CD4-positive, alpha-beta memory T cell (primary cell): ENCODE measurements around the gene RESF1. TPM values are rescaled to one million over a fixed set of nuclear protein-coding genes. Genes with fewer than 3 reads are reported as not detected.
A peak's percentile ranks its signal among the peaks of the same experiment; 100 is the strongest.

Experiments used
- CTCF ChIA-PET: fragments of 350-600 bp; sonication (Branson Sonifier 250); formaldehyde crosslinking; loops from one replicate; lab custom pipeline; 2021; ENCODE audit warnings: inconsistent platforms; ENCODE audit not compliant: partially characterized antibody; lab: Charles Lee
- POLR2A ChIA-PET: fragments of 350-600 bp; sonication (Branson Sonifier 250); formaldehyde crosslinking; loops from one replicate; lab custom pipeline; 2021; ENCODE audit not compliant: partially characterized antibody; lab: Charles Lee
- DNase-seq, 5 donors: peaks; one replicate each; pipeline versions ENCODE4 v3.0.0 to v3.0.0-alpha.2; 2020 to 2022; ENCODE audit warnings: mixed read lengths in 1 of 5
- H3K27ac ChIP-seq: one replicate; pipeline ENCODE4 v1.7.0; 2013; ENCODE audit warnings: low read depth, low read length
- H3K27me3 ChIP-seq: 2 replicates; pipeline ENCODE4 v1.7.0; 2013; ENCODE audit warnings: mild to moderate bottlenecking, low read length, moderate library complexity; ENCODE audit not compliant: insufficient read depth
- H3K36me3 ChIP-seq: 2 replicates; pipeline ENCODE4 v1.7.0; 2013; ENCODE audit warnings: mild to moderate bottlenecking, low read length, moderate library complexity; ENCODE audit not compliant: insufficient read depth
- H3K4me1 ChIP-seq: 2 replicates; pipeline ENCODE4 v1.7.0; 2013; ENCODE audit warnings: mild to moderate bottlenecking, low read length, moderate library complexity; ENCODE audit not compliant: insufficient read depth
- H3K4me3 ChIP-seq, 2 donors: one replicate each; pipeline ENCODE4 v1.7.0; 2013; ENCODE audit warnings: low read length in 2 of 2, mild to moderate bottlenecking in 1 of 2
- H3K9me3 ChIP-seq, 2 donors: one replicate each; pipeline ENCODE4 v1.7.0; 2013; ENCODE audit warnings: low read length in 2 of 2, control low read depth in 1 of 2; ENCODE audit not compliant: control insufficient read depth in 1 of 2
- H3K27ac Mint-ChIP-seq, 7 donors: one replicate each; pipeline ENCODE4 v1.8.0; 2020 to 2021; ENCODE audit warnings: mixed read lengths in 7 of 7, mild to moderate bottlenecking in 6 of 7, inconsistent platforms in 3 of 7, moderate library complexity in 3 of 7
- H3K27me3 Mint-ChIP-seq, 2 donors: one replicate each; pipeline ENCODE4 v1.8.0; 2020 to 2021; ENCODE audit warnings: mixed read lengths in 2 of 2
- H3K36me3 Mint-ChIP-seq, 2 donors: one replicate each; pipeline ENCODE4 v1.8.0; 2020 to 2021; ENCODE audit warnings: mixed read lengths in 2 of 2, inconsistent platforms in 1 of 2, mild to moderate bottlenecking in 1 of 2
- H3K4me1 Mint-ChIP-seq, 4 donors: one replicate each; pipeline ENCODE4 v1.8.0; 2020 to 2021; ENCODE audit warnings: mixed read lengths in 4 of 4, mild to moderate bottlenecking in 1 of 4
- H3K4me3 Mint-ChIP-seq, 8 donors: one replicate each; pipeline ENCODE4 v1.8.0; 2020 to 2021; ENCODE audit warnings: mixed read lengths in 8 of 8, mild to moderate bottlenecking in 7 of 8, moderate library complexity in 6 of 8, inconsistent platforms in 3 of 8
- H3K9me3 Mint-ChIP-seq, 8 donors: one replicate each; pipeline ENCODE4 v1.8.0; 2020 to 2021; ENCODE audit warnings: mixed read lengths in 8 of 8, mild to moderate bottlenecking in 5 of 8, inconsistent platforms in 3 of 8, moderate library complexity in 1 of 8
- intact Hi-C: fragments of 100-400 bp; cut with micrococcal nuclease; formaldehyde crosslinking; loops from one replicate; pipeline ENCODE4 v1.15.1; 2023
- polyA plus RNA-seq, 2 donors: library from polyadenylated mRNA; unstranded; fragments of 300-500 nt; fragmentation: Illumina TruSeq; gene quantifications; one replicate each; pipeline ENCODE4 v1.2.3, GENCODE V29; 2021
- total RNA-seq, 2 experiments: library from RNA; stranded (reverse); gene quantifications; one replicate each; pipeline ENCODE4 v1.2.3, GENCODE V29; 2021

RESF1 gene
- total and polyA plus RNA-seq, 4 experiments from 2014 or later: 56.5 to 545 (median 439) TPM

DNA sequence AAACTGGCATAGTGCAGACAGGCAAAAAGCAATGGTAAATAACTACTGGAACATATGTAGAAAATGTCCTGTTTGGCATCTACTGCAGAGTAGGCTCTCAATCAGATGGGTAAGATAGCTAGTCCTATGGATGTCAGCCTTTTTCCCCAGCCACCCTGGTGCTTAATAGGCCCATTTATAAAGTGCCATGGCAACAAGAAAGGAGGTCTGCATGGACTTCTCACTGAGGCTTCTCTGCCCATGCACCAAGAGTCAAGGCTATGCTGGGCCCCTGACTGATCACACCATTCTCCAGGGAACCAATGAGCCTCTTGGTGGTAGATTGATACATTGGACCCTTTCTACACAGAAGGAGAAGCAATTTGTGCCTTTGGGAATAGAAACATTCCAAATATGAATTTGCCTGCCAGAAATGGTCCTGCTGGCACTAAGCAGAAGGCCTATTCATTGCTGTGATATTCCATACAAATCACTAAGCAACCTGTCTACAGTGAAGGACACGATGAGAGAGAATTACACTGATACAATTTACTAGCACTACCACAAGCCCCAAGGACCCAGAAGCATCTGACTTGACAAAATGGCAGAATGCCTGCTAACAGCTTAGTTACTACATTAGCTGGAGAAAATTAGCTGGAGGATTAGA is 43.8 kb downstream of the RESF1 start:
- Mint-ChIP-seq H3K36me3 (peaks cover 35 to 38% of the 10 kb centered on the region in 2 donors), H3K9me3 (peaks cover 0 to 4% (median 0%) of the 10 kb centered on the region in 8 donors), H3K4me1 (peaks cover 0 to 8% (median 5%) of the 10 kb centered on the region in 4 donors), H3K27me3 (no peaks in the 10 kb centered on the region), H3K4me3 (no peak overlapping the region), H3K27ac (peak overlapping the region in 4 of 7 donors; percentile 2 to 82 (median 40))
- intact Hi-C loops: loop anchor here (5.0 kb wide), 1 partner anchor 41 kb away; no protein-coding TSS in a partner anchor
- ChIA-PET CTCF (interaction anchor here (1.0 to 1.1 kb wide), 3 partner anchors 10 to 333 kb away, joined by 3 read pairs; no protein-coding TSS in a partner anchor), POLR2A (interaction anchor here (0.7 to 1.9 kb wide), 16 partner anchors 8 to 321 kb away, joined by 3 to 8 read pairs (median 4); partner anchors contain the start of gene RESF1)
- Histone ChIP-seq H3K9me3 (no peaks in the 10 kb centered on the region), H3K27ac (no peak overlapping the region), H3K36me3 (peaks cover 15% of the 10 kb centered on the region), H3K4me1 (no peaks in the 10 kb centered on the region), H3K4me3 (no peak overlapping the region), H3K27me3 (no peaks in the 10 kb centered on the region)
- no peak for DNase-seq

DNA sequence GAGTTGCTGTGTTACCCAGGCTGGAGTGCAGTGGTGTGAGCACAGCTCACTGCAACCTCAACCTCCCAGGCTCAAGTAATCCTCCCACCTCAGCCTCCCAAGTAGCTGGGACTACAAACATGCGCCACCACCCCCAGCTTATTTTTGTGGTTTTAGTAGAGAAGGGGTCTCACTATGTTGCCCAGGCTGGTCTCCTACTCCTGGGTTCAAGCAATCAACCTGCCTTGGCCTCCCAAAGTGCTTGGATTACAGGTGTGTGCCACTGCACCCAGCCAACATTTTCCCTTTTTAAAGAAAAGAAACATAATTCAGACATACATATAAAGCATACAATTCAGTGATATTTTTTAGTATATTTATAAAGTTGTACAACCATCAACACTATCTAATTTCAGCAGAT is 44.4 kb downstream of the RESF1 start:
- ChIA-PET CTCF (interaction anchor here (1.0 to 1.5 kb wide), 2 partner anchors 56 to 213 kb away, joined by 4 read pairs; no protein-coding TSS in a partner anchor), POLR2A (interaction anchor here (1.1 to 1.9 kb wide), 10 partner anchors 10 to 321 kb away, joined by 3 to 8 read pairs (median 4); partner anchors contain the start of gene RESF1)
- H3K27ac Mint-ChIP-seq: peak overlapping the region in 3 of 7 donors; percentile 24 to 40 (median 29)

DNA sequence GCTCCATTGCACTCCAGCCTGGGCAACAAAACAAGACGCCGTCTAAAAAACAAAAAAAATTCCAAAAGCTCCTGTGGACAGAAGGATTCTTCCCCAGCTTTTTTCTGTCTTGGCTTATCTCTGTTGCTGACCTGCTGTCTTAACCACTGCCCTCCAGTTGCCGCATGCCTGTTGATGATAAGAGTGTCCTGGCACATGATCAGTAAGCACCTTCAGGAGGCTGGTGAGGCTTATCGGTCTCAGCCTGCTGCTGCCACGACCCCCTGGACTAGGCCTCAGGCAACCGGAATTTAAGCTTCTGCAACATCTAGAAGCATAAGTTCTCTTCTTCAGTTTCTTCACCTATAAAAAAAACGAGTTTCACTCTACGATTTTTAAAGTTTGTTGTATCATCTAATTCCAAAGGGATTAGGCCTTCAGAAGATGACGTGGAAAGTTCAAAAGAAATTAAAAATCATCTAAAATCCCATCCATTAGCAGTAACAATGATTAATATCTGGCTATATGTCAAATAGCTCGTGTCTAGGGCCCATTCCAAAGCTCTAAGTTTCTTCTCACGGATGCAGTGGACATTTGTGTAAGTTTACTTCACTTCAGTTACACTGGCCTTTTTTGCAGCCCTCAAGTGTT is 46.4 kb downstream of the RESF1 start:
- peaks cover 0 to 4% (median 0%) of the 10 kb centered on the region in 8 donors for H3K9me3 Mint-ChIP-seq
- POLR2A ChIA-PET: interaction anchor here (0.6 kb wide), 1 partner anchor 288 kb away, joined by 3 read pairs; no protein-coding TSS in a partner anchor
- Histone ChIP-seq H3K4me3 (no peak overlapping the region), H3K27ac (no peak overlapping the region), H3K27me3 (no peaks in the 10 kb centered on the region), H3K9me3 (no peaks in the 10 kb centered on the region), H3K36me3 (no peaks in the 10 kb centered on the region), H3K4me1 (no peaks in the 10 kb centered on the region)
- H3K27me3 Mint-ChIP-seq: no peaks in the 10 kb centered on the region
- CTCF ChIA-PET: interaction anchor here (1.5 kb wide), 1 partner anchor 12 kb away, joined by 3 read pairs; no protein-coding TSS in a partner anchor
- intact Hi-C loops: no loop called here
- H3K36me3 Mint-ChIP-seq: peaks cover 22 to 26% of the 10 kb centered on the region in 2 donors
- peaks cover 0 to 8% (median 5%) of the 10 kb centered on the region in 4 donors for H3K4me1 Mint-ChIP-seq
- H3K27ac Mint-ChIP-seq: peak overlapping the region in 2 of 7 donors; percentile 47 to 73
- DNase-seq: no peak
- no peak overlapping the region for H3K4me3 Mint-ChIP-seq

More for the DNA sequence above, 44.4 kb downstream of the RESF1 start:
- H3K4me3 ChIP-seq: no peak overlapping the region
- Mint-ChIP-seq H3K4me1 (peaks cover 0 to 8% (median 5%) of the 10 kb centered on the region in 4 donors), H3K36me3 (peaks cover 34 to 39% of the 10 kb centered on the region in 2 donors), H3K27me3 (no peaks in the 10 kb centered on the region), H3K4me3 (no peak overlapping the region), H3K9me3 (peaks cover 0 to 4% (median 0%) of the 10 kb centered on the region in 8 donors)
- no peaks in the 10 kb centered on the region for H3K4me1 ChIP-seq
- H3K36me3 ChIP-seq: peaks cover 10% of the 10 kb centered on the region
- no peaks in the 10 kb centered on the region for H3K9me3 ChIP-seq
- DNase-seq: no peak
- H3K27ac ChIP-seq: no peak overlapping the region
- H3K27me3 ChIP-seq: no peaks in the 10 kb centered on the region
- intact Hi-C loops: loop anchor here (5.0 kb wide), 1 partner anchor 41 kb away; no protein-coding TSS in a partner anchor

Other genes with a start within 250 kb of the RESF1 start
- gene AMN1, start 230.4 kb upstream of the RESF1 start, total RNA-seq: 10 to 100 TPM; 15.3 to 18.4 TPM
- gene AMN1, start 230.4 kb upstream of the RESF1 start, polyA plus RNA-seq: 10 to 100 TPM in 1 of 2 donors, 1 to 10 TPM in 1; 9.6 to 14.4 TPM
- 10 to 100 TPM; 16.1 to 20.3 TPM for gene BICD1, start 147.4 kb downstream of the RESF1 start, total RNA-seq
- gene BICD1, start 147.4 kb downstream of the RESF1 start, polyA plus RNA-seq: 1 to 10 TPM; 3.7 to 8.7 TPM